ENCODE measurements around the gene COX8A. TPM values are rescaled to one million over a fixed set of nuclear protein-coding genes. Genes with fewer than 3 reads are reported as not detected.
"Not testable (repeated sequence)": the region's sequence is repeated elsewhere in the genome, so short reads cannot be mapped to it uniquely, and the experiment has no call there.

Gene COX8A
- total RNA-seq, 2 donors from 2014 or later = 498 to 568 TPM

DNA sequence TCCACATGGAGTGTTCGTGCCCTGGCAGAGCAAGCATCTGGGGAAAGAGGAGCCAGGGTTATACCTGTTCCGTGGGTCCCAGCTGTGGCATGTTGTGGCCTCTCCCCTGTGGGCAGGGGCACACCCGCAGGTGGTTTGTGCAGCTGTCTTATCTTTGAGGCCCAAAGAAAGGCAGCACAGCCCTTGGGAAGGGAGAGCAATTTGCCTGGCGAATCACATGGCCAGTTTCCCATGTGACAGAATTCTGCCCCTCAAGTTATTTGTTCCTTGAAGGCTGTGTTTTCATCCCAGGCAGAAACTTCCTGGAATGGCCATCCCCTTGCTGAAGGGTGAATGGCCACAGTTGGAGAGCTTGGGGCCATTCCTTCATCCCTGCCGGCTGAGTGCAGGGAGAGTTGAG lies 16.4 kb upstream of the COX8A start:
- ATAC-seq (no peak), DNase-seq (ENCODE audit: low spot score in 2 of 2) (no peak)
- H3K36me3 Mint-ChIP-seq = peaks cover 0 to 4% of the 10 kb centered on the region in 2 donors
- no peaks in the 10 kb centered on the region for H3K9me3 Mint-ChIP-seq
- H3K27ac Mint-ChIP-seq = peak overlapping the region in 1 of 2 donors; percentile 60

DNA sequence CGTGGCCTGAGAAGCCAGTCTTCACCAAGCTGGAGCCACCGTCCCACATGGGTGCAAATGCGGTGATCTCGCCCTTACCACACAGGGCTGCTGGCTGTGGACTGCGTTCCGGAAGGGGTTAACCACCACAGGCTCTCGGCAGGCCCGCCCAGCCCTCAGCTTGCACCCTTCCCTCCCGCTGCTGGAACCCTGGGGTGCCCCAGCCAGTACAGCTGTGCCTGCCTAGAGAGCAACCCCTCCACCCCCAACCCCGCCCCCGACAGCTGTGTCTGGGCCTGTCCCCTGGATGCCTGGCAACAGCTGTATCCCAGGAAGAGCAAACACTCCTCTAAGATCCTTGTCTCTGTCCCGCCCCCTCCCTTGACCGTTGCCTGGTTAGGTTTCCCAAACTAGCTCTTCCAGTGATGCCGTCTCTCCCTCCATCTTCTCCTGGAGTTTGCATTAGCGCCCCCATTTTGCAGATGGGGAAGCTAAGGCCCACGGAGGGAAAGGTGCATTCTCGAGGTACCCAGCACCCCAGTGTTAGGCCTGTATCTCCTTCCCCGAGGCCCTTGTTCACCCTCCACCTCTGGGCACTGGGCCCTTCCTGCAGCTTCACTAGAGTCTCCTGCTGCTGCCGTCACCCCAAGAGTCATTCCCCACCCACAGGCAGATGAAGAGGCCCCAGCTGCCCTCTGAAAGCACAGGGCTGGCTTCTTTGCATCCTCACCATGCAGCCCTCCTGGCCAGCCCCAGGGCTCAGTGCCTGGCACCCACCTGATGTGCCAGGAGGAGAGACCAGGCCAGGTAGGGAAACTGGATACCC lies 12.6 kb upstream of the COX8A start:
- ATAC-seq = peak in 1 of 2 donors; percentile 76
- DNase-seq (ENCODE audit: low spot score in 2 of 2) = no peak
- Mint-ChIP-seq H3K9me3 (no peaks in the 10 kb centered on the region), H3K27ac (peak overlapping the region in 1 of 2 donors; percentile 20), H3K36me3 (peaks cover 0 to 4% of the 10 kb centered on the region in 2 donors)

DNA sequence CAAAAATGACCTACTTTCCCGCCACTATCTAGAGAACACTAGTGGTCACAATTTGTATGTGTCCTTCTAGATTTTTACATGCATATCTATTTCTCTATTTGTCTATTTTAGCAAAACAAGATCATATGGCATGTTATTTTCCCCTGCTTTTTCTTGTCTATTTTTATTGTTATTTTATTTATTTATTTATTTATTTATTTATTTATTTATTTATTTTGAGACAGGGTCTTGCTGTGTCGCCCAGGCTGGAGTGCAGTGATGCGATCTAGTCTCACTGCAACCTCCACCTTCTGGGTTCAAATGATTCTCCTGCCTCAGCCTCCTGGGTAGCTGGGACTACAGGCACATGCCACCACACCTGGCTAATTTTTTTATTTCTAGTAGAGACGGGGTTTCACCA lies 10.5 kb upstream of the COX8A start:
- not testable (repeated sequence) for DNase-seq (ENCODE audit: low spot score in 2 of 2); H3K27ac Mint-ChIP-seq; H3K36me3 Mint-ChIP-seq; ATAC-seq; H3K9me3 Mint-ChIP-seq

DNA sequence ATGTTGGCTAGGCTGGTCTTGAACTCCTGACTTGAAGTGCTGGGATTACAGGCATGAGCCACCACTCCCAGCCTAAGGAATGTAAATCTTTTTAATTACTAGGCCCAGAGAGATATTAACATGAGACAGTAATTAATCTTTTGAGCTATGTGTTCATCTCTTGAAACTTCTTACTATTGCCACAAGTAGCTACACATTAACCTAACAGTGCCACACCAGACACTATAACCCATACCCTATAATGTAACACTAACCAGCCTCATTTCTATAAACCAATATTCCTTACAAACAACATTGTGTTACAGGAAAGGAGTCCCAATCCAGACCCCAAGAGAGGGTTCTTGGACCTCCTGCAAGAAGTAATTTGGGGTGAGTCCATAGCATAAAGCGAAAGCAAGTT lies 8.0 kb upstream of the COX8A start:
- H3K27ac Mint-ChIP-seq = no peak overlapping the region

DNA sequence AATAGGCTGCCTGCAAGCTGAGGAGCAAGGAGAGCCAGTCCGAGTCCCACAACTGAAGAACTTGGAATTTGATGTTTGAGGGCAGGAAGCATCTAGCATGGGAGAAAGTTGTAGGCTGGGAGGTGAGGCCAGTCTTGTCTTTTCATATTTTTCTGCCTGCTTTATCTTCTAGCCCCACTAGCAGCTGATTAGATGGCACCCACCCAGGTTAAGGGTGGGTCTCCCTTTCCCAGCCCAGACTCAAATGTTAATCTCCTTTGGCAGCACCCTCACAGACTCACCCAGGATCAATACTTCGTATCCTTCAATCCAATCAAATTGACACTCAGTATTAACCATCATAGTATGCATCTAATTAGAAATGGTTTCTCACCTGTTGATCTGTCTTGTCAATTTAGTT lies 5.0 kb upstream of the COX8A start:
- peak overlapping the region in 1 of 2 donors; percentile 44 for H3K27ac Mint-ChIP-seq
- peaks cover 2 to 15% of the 10 kb centered on the region in 2 donors for H3K36me3 Mint-ChIP-seq
- DNase-seq (ENCODE audit: low spot score in 2 of 2) (no peak), ATAC-seq (no peak)
- H3K9me3 Mint-ChIP-seq = peaks cover 0 to 6% of the 10 kb centered on the region in 2 donors

More for the DNA sequence above, 8.0 kb upstream of the COX8A start:
- DNase-seq (ENCODE audit: low spot score in 2 of 2) (no peak), ATAC-seq (no peak)
- no peaks in the 10 kb centered on the region for H3K9me3 Mint-ChIP-seq
- H3K36me3 Mint-ChIP-seq = no peaks in the 10 kb centered on the region

DNA sequence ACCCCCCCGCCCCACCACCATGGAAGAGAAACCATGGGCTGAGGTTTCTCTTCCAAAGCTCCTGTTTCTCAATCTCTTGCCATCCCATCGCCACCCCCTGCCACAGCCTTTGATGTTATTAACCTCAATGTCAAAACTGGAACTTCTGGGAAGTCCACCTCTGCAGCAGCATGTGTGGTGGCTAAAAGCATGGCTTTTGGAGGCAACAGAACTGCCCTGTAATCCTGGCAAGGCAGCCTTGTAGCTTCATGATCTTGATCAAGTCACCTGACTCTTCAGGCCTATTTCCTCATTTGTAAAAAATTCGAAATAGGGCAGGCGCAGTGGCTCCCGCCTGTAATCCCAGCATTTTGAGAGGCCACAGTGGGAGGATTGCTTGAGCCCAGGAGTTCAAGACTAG lies 3.5 kb upstream of the COX8A start:
- peaks cover 15 to 25% of the 10 kb centered on the region in 2 donors for H3K36me3 Mint-ChIP-seq
- no peak for DNase-seq (ENCODE audit: low spot score in 2 of 2)
- H3K27ac Mint-ChIP-seq = no peak overlapping the region
- ATAC-seq = no peak
- H3K9me3 Mint-ChIP-seq = peaks cover 0 to 6% of the 10 kb centered on the region in 2 donors

DNA sequence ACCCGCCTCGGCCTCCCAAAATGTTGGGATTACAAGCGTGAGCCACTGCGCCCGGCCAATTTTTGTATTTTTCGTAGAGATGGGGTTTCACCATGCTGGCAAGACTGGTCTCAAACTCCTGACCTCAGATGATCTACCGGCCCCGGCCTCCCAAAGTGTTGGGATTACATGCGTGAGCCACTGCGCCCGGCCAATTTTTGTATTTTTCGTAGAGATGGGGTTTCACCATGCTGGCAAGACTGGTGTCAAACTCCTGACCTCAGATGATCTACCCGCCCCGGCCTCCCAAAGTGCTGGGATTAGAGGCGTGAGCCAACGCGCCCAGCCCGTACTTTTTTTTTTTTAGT lies 535 bp upstream of the COX8A start:
- Mint-ChIP-seq H3K36me3 (peaks cover 22 to 32% of the 10 kb centered on the region in 2 donors), H3K27ac (peak overlapping the region; percentile 99)
- not testable (repeated sequence) for DNase-seq (ENCODE audit: low spot score in 2 of 2); ATAC-seq; H3K9me3 Mint-ChIP-seq

DNA sequence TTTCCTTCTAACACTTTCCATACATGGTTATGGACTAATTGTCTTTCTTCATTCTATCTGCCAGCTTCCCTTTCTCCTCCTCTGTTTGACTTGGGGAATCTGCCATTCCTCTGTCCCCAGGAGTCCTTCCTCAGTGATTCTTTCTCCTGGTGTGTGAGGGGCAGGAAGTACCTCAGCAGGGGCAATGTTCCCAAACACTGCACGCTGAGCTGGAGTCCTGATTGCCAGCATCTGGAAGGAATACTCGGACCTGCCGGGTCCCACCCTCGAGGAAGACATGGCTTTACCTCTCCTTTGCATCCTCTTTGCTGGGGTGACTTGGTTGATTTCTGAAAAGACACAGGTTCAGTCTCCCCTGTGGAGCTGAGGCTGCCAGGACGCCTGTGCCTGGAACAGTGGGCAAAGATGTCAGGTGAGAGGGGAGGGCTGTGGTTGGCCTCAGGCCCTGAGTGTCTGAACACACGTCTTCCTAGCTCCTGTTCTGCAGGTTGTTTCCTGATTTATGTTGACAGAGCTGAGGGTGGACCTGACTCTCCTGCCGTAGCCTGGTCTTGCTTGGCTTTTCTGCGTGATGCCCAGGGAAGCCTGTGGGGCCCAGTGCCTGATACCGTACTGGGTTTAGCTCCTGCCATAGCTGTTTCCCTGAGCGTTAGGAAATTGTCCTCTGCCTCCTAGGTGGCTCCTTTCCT lies 4.3 kb downstream of the COX8A start:
- ATAC-seq = no peak
- peaks cover 22 to 25% of the 10 kb centered on the region in 2 donors for H3K36me3 Mint-ChIP-seq

DNA sequence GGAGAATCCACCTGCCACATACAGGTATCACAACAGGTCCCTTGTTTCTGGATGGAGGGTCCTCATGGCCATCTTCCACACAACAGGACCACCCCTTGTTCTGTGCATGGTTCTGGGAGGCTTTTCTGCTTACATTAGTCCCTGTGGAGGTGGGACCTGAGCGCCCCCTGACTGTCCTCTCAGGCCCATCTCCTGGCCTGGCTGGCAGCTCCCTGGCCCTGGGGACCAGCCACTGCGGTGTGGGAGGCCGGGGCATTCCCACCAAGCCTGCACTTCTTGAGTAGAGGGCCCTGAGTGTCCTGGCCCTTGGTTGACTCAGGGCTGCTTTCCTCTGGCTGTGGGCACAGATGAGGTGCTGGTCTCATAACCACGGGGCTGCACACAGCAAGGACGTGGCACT lies 5.0 kb downstream of the COX8A start:
- peaks cover 18 to 20% of the 10 kb centered on the region in 2 donors for H3K36me3 Mint-ChIP-seq
- H3K27ac Mint-ChIP-seq = peak overlapping the region in 1 of 2 donors; percentile 41
- DNase-seq (ENCODE audit: low spot score in 2 of 2) = no peak
- no peak for ATAC-seq
- H3K9me3 Mint-ChIP-seq = no peaks in the 10 kb centered on the region

More for the DNA sequence above, 4.3 kb downstream of the COX8A start:
- Mint-ChIP-seq H3K9me3 (no peaks in the 10 kb centered on the region), H3K27ac (peak overlapping the region in 1 of 2 donors; percentile 41)
- DNase-seq (ENCODE audit: low spot score in 2 of 2) = no peak

DNA sequence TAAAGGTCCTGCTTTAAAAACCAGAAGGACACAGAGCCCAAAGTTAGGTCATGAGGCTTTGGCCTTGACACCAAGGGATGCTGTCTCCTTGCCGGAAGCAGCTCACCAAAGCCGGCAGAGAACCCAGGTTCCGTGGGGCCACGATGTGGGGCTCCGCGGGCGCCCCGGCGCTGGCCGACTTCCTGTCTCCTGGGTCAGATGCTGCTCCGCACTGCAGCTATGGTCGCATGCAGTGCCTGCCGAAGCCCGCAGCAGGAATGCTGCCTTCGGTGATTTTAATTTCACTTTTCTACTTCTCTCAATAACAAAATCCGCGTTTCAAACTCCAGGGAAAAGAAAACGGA lies 11.4 kb downstream of the COX8A start:
- ATAC-seq (peak; percentile 79 to 81), DNase-seq (ENCODE audit: low spot score in 2 of 2) (peak in 1 of 2 donors; percentile 79)
- Mint-ChIP-seq H3K36me3 (peaks cover 7 to 19% of the 10 kb centered on the region in 2 donors), H3K27ac (peak overlapping the region; percentile 88 to 99), H3K9me3 (no peaks in the 10 kb centered on the region)

DNA sequence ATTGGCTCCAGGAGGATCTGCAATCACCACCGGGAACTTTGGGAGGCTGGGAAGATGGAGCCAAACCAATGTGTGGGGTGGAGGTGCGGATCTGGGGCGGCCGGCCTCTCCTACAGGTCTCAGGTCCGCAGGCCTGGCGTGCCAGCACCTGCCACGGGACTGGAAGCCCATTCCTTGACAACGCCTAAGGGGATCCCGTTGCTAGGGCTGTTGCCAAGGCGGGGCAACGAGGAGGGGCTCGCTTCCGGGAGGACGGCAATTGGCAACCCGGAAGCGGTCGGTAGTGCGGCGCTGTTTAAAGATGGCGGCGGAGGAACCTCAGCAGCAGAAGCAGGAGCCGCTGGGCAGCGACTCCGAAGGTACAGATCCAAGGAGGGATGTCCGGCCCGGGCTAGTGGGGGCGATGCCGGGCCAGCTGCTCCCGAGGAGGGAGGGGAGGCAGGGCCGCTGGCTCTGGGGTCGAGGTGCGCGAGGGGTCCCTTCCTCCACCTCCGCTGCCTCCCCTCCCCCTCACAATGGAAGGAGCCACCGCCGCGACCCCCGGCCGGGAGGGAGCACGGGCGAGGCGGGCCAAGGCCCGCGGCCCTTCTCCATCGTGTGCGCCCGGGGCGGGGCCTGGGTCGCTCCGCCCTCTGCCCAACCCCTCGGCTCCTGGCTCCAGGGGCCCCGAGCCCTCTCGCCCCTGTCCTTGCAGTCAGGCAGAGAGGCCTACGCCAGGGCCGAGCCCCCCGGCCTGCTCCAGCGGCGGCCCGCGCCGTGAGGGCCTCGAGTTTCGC lies 11.9 kb downstream of the COX8A start, which contains the start of gene OTUB1:
OTUB1 (plus strand) TSS at position 283 of the 776 bp plus-strand sequence; CDS start at position 302, 19 bp downstream.
- no peaks in the 10 kb centered on the region for H3K9me3 Mint-ChIP-seq
- ATAC-seq = peak; percentile 94 to 96

DNA sequence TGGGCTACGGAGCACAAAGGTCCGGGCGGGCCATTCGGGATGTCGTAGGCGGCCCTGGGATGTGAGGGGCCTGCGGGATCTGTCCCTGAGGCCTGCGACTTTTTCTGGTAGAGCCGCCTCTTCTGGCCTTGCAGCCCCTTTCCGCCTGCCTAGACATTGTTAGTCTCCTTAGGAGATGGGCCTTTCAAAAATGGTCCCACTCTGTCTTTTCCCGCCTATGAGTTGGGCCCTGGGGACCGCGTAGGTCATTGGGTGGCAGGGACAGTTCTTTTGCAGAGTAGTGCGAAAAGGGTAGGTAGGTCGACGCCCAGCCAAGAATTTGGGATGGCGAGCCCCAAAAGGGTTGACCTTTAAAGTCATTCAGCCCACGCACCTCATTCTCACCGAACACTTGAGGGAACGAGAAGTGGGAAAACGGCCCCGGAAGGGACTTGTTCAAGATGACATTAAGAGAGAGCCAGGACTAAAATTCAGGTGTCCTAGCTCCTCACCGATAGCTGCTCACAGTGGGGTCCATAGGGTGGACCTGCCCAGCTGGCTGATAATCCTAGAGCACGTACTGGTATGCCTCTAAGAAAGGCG lies 12.6 kb downstream of the COX8A start:
- ATAC-seq (no peak), DNase-seq (ENCODE audit: low spot score in 2 of 2) (no peak)
- H3K27ac Mint-ChIP-seq = peak overlapping the region in 1 of 2 donors; percentile 44
- no peaks in the 10 kb centered on the region for H3K9me3 Mint-ChIP-seq
- H3K36me3 Mint-ChIP-seq = peaks cover 11 to 27% of the 10 kb centered on the region in 2 donors

More for the DNA sequence above, 11.9 kb downstream of the COX8A start, which contains the start of gene OTUB1:
- Mint-ChIP-seq H3K36me3 (peaks cover 7 to 21% of the 10 kb centered on the region in 2 donors), H3K27ac (peak within 1 kb of the TSS; percentile 88 to 99)
- peak; percentile 87 to 88 for DNase-seq (ENCODE audit: low spot score in 2 of 2)

DNA sequence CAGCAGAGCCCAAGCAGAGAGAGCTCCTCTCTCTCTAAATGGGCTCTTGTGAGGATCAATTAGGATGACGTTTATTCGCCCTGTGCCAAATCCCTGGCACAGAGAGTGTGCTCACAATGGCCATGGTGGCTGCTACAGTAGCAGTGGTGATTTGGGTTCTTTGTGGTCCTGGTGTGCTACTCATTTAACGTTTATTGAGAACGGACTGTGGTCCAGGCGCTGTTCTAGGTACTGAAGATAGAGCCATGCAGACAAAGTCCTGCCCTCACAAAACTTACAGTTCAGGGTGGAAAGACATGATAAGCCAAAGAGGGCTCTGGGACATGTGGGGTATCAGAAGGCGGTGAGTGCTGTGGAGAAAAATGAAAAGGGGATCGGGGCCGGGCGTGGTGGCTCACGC lies 17.1 kb downstream of the COX8A start:
- H3K36me3 Mint-ChIP-seq = peaks cover 4 to 15% of the 10 kb centered on the region in 2 donors
- H3K27ac Mint-ChIP-seq = peak overlapping the region; percentile 26 to 37
- no peaks in the 10 kb centered on the region for H3K9me3 Mint-ChIP-seq
- DNase-seq (ENCODE audit: low spot score in 2 of 2) = no peak
- ATAC-seq = no peak

DNA sequence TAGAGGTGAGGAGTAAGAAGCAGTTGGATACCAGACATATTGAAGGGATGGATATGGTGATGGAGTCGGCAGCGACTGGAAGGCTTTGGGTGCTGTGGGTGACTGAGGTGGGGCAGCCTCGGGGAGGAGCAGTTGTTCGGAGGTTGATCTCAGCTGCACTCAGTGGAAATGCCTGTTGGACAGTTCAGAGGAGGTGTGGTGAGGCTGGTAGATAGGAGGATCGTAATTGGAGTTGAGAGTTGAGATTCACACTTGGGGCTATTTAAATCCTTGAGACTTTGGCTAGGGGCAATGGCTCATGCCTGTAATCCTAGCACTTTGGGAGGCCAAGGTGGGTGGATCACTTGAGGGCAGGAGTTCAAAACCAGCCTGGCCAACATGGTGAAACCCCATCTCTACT lies 18.7 kb downstream of the COX8A start:
- no peak for DNase-seq (ENCODE audit: low spot score in 2 of 2)
- Mint-ChIP-seq H3K9me3 (no peaks in the 10 kb centered on the region), H3K27ac (peak overlapping the region in 1 of 2 donors; percentile 0), H3K36me3 (peaks cover 4 to 15% of the 10 kb centered on the region in 2 donors)
- ATAC-seq = no peak

DNA sequence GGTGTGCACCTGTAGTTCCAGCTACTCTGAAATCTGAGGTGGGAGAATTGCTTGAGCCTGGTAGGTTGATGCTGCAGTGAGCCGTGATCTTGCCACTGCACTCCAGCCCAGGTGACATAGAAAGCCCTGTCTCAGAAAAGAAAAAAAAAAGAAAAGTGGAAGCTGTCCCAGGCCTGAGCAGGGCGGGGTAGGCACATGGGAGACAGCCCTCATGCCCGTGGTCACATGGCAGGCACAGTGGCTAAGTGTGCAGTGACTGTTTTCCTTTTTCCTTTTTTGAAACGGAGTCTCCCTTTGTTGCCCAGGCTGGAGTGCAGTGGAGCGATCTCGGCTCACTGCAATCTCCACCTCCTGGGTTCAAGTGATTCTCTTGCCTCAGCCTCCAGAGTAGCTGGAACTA lies 19.6 kb downstream of the COX8A start:
- ATAC-seq (no peak), DNase-seq (ENCODE audit: low spot score in 2 of 2) (no peak)
- Mint-ChIP-seq H3K27ac (no peak overlapping the region), H3K36me3 (peaks cover 4 to 7% of the 10 kb centered on the region in 2 donors), H3K9me3 (no peaks in the 10 kb centered on the region)

DNA sequence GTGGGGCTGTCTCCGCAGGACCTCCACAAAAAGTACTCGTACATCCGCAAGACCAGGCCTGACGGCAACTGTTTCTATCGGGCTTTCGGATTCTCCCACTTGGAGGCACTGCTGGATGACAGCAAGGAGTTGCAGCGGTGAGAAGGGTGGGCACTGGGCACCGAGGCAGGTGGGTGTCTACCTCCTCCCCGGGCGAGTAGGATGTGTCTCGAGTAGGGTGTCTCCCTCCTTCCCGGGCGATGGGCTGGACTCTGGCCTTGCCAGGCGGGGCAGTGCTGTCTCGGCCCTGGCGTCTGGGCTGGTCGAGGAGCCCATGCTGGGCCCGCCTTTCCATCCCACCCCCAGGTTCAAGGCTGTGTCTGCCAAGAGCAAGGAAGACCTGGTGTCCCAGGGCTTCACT lies 22.1 kb downstream of the COX8A start:
- Mint-ChIP-seq H3K9me3 (no peaks in the 10 kb centered on the region), H3K27ac (no peak overlapping the region), H3K36me3 (peaks cover 2 to 4% of the 10 kb centered on the region in 2 donors)
- ATAC-seq (no peak), DNase-seq (ENCODE audit: low spot score in 2 of 2) (no peak)
